DOHH2 (cell line): ENCODE results near the gene CACNA2D4.

Source experiments
- CTCF ChIP-seq: fragments of 200-600 bp; sonication (generic); IDR thresholded peaks from one replicate; pipeline ENCODE4 v1.5.1; 2014; ENCODE audit warnings: antibody characterized with exemption, mild to moderate bottlenecking, low read depth, low read length; ENCODE audit not compliant: poor library complexity, severe bottlenecking
- EZH2phosphoT487 ChIP-seq: fragments of 200-600 bp; sonication (generic); IDR thresholded peaks from 2 replicates; pipeline ENCODE4 v1.6.1; 2017; ENCODE audit warnings: borderline replicate concordance, mild to moderate bottlenecking, antibody characterized with exemption, low read length, moderate library complexity, mixed read lengths

- TF ChIP-seq CTCF (no peak), EZH2phosphoT487 (no peak)
These were observed 84.8 kb downstream of the CACNA2D4 start for GRCh38 chr12:1833596-1834028.
